K562 (cell line): ENCODE measurements around the gene SPIRE1. TPM values are rescaled to one million over a fixed set of nuclear protein-coding genes. Genes with fewer than 3 reads are reported as not detected.

Experiments used
- ADNP ChIP-seq: fragments of 200-800 bp; sonication (Bioruptor generic); IDR thresholded peaks from 2 replicates; pipeline ENCODE4 v1.6.1; 2016; ENCODE audit warnings: missing genetic modification characterization, missing compliant biosample characterization
- ARNT ChIP-seq, 2 experiments: fragments of 450-650 bp; IDR thresholded peaks; 2 replicates each; pipeline ENCODE4 v1.6.1; 2016; ENCODE audit warnings: mild to moderate bottlenecking in 1 of 2
- BCOR ChIP-seq: fragments of 450-650 bp; IDR thresholded peaks from 2 replicates; pipeline ENCODE4 v1.6.1; 2016
- FOS ChIP-seq: IDR thresholded peaks from 3 replicates; pipeline ENCODE4 v1.6.1; 2011; ENCODE audit not compliant: insufficient read length; ENCODE audit errors: extremely low read depth
- GABPA ChIP-seq: fragments of 200-800 bp; sonication (Bioruptor generic); conservative IDR thresholded peaks from 2 replicates; pipeline ENCODE4 v1.6.1; 2016; ENCODE audit warnings: low read depth, missing genetic modification characterization, missing compliant biosample characterization
- GTF2E2 ChIP-seq: fragments of 200-800 bp; sonication (Bioruptor generic); IDR thresholded peaks from 2 replicates; pipeline ENCODE4 v1.6.1; 2016; ENCODE audit warnings: missing genetic modification characterization, missing compliant biosample characterization
- HDGF ChIP-seq: fragments of 450-650 bp; IDR thresholded peaks from 2 replicates; pipeline ENCODE4 v1.6.1; 2016
- KDM2B ChIP-seq: fragments of 250-450 bp; sonication (Bioruptor Pico); IDR thresholded peaks from 2 replicates; pipeline ENCODE4 v1.8.0; 2021; ENCODE audit warnings: mild to moderate bottlenecking, moderate library complexity
- KLF10 ChIP-seq: fragments of 250-450 bp; sonication (Bioruptor Pico); IDR thresholded peaks from 2 replicates; pipeline ENCODE4 v1.6.1; 2021; ENCODE audit warnings: matching md5 sums
- KLF6 ChIP-seq: fragments of 250-450 bp; sonication (Bioruptor Pico); IDR thresholded peaks from 2 replicates; pipeline ENCODE4 v1.4.0; 2020; ENCODE audit warnings: mild to moderate bottlenecking, moderate library complexity, borderline replicate concordance
- NFXL1 ChIP-seq: fragments of 450-650 bp; formaldehyde crosslinking; IDR thresholded peaks from 2 replicates; pipeline ENCODE4 v1.4.0; 2021; ENCODE audit warnings: mild to moderate bottlenecking
- RCOR1 ChIP-seq, 2 experiments: IDR thresholded peaks; 2 replicates each; pipeline ENCODE4 v1.6.1; 2012; ENCODE audit warnings: low read depth in 2 of 2, low read length in 2 of 2, borderline replicate concordance in 1 of 2, improper control_type of control experiment in 1 of 2
- SRSF7 ChIP-seq: fragments of 200-400 bp; formaldehyde crosslinking; optimal IDR thresholded peaks from 2 replicates; pipeline ENCODE3; 2017; ENCODE audit warnings: mild to moderate bottlenecking, low read depth, low read length
- TCF3 ChIP-seq: sonication (generic); formaldehyde crosslinking; IDR thresholded peaks from 2 replicates; pipeline ENCODE4 v1.4.0; 2020; ENCODE audit warnings: mild to moderate bottlenecking, missing genetic modification reagents
- TEAD4 ChIP-seq, 2 experiments: sonication (generic) in 1 of 2; formaldehyde crosslinking in 1 of 2; IDR thresholded peaks; 2 replicates each; pipeline versions ENCODE4 v1.6.1 to v1.8.0; 2012 to 2022; ENCODE audit warnings: borderline replicate concordance in 1 of 2, inconsistent platforms in 1 of 2, low read length in 1 of 2, mild to moderate bottlenecking in 1 of 2, missing genetic modification reagents in 1 of 2
- TRIM28 ChIP-seq: fragments of 450-650 bp; IDR thresholded peaks from 2 replicates; pipeline ENCODE4 v1.6.1; 2017
- TSC22D4 ChIP-seq: fragments of 450-650 bp; IDR thresholded peaks from 2 replicates; pipeline ENCODE4 v1.6.1; 2016; ENCODE audit warnings: missing genetic modification characterization, missing biosample characterization, control low read depth
- U2AF2 ChIP-seq: fragments of 200-400 bp; formaldehyde crosslinking; optimal IDR thresholded peaks from 2 replicates; pipeline ENCODE3; 2017; ENCODE audit warnings: low read depth, mild to moderate bottlenecking, low read length
- ZNF584 ChIP-seq: fragments of 200-800 bp; sonication (Bioruptor generic); IDR thresholded peaks from 2 replicates; pipeline ENCODE4 v1.6.1; 2016; ENCODE audit warnings: low read depth, mild to moderate bottlenecking, missing genetic modification characterization, missing compliant biosample characterization
- polyA plus RNA-seq, 8 experiments: library from polyadenylated mRNA; depleted of rRNA in 4 of 8; stranded (reverse) in 5 of 8; unstranded in 3 of 8; fragments of >200 nt; fragmentation: Nextera tagmentation in 2 of 8; fragmentation: Illumina TruSeq in 1 of 8; extraction: Ambion mirVana in 2 of 8; extraction: Trizol in 1 of 8; gene quantifications; 2 replicates each; pipeline versions ENCODE4 v1.2.1 to v1.2.3, GENCODE V29; 2011 to 2014; ENCODE audit warnings: inconsistent platforms in 1 of 8, missing spikeins in 1 of 8
- total RNA-seq, 7 experiments: library from RNA; depleted of rRNA in 6 of 7; stranded (reverse); fragments of >200 nt in 6 of 7; fragmentation: Illumina TruSeq in 2 of 7; extraction: Trizol in 2 of 7; gene quantifications; 2 replicates each; pipeline versions ENCODE4 v1.2.1 to v1.2.3, GENCODE V29; 2011 to 2021; ENCODE audit warnings: low replicate concordance in 1 of 7
- TF ChIP-seq, protein P1 (sequence below): fragments of 250-450 bp; sonication (Bioruptor Pico); IDR thresholded peaks from 2 replicates; pipeline ENCODE4 v1.5.0; 2021
- TF ChIP-seq, protein P2 (sequence below): sonication (generic); formaldehyde crosslinking; IDR thresholded peaks from 2 replicates; pipeline ENCODE4 v1.8.0; 2022; ENCODE audit warnings: mild to moderate bottlenecking, missing genetic modification reagents
- TF ChIP-seq, protein P3 (sequence below): IDR thresholded peaks from 2 replicates; pipeline ENCODE4 v1.6.1; 2016; ENCODE audit warnings: missing genetic modification characterization, missing compliant biosample characterization
- TF ChIP-seq, protein P4 (sequence below): fragments of 450-650 bp; IDR thresholded peaks from 2 replicates; pipeline ENCODE4 v1.6.1; 2016; ENCODE audit warnings: borderline replicate concordance

The SPIRE1 gene
- total and polyA plus RNA-seq, 9 of the 15 experiments (the other 6 are each of a cell fraction or from before 2014, with no cell fraction given), result 2.9 to 14.0 (median 10.2) TPM

DNA sequence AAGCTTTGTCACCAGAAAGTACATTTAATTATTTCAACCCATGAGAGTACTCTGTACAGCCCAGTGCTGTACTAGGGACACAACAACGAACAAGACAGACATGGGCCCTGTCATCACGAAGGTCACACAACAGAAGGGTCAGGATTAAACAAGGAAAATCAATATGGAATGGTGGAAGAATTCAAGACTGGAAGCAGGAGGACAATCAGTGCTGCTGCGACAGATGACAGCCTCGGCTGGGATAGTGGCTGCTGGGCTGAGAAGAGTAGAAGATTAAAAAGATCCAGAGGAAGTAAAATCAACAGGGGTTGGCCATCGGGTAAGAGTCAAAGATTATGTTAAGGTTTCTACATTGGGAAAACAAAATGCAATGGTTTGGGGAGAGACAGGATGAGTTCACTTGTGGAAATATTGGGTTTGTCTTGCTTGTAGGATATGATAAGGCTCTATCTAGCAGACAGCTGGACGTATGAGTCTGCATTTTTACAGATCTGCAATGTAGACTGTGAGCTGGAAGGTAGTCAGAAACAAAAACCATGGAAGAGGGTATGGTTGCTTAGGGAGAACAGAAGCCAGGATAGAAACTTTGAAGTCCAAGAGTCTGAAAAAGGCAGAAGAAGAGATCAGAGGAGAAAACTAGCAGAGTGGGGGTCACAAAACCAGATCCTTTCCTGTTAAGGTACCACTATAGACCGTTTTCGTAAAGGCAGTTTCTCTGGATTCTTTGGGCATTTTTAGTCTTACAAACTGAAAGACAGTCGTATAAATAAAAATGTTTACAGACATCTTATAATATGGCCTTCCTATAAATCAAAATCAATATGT lies 166.1 kb downstream of the SPIRE1 start (continued):
- peak in 1 of 2 experiments; percentile 96; a peak in 2 of 4 replicates for TF ChIP-seq ARNT (IDR thresholded peaks at IDR 0.05)
- TF ChIP-seq RCOR1 (IDR thresholded peaks at IDR 0.05; ENCODE audit: borderline replicate concordance in 1 of 2, low read depth in 2 of 2, low read length in 2 of 2), result peak in 1 of 2 experiments; percentile 86; a peak in 1 of 4 replicates
- no peak for TF ChIP-seq TSC22D4 (tag)
- no peak for TF ChIP-seq BCOR
- TF ChIP-seq, protein P1, sequence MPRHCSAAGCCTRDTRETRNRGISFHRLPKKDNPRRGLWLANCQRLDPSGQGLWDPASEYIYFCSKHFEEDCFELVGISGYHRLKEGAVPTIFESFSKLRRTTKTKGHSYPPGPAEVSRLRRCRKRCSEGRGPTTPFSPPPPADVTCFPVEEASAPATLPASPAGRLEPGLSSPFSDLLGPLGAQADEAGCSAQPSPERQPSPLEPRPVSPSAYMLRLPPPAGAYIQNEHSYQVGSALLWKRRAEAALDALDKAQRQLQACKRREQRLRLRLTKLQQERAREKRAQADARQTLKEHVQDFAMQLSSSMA (CRISPR knock-in tag), result no peak
- TF ChIP-seq ZNF584 (CRISPR knock-in tag), result 0 out of 2 replicates have a peak, but pooled peaks have one; percentile 63
- TF ChIP-seq, protein P2, sequence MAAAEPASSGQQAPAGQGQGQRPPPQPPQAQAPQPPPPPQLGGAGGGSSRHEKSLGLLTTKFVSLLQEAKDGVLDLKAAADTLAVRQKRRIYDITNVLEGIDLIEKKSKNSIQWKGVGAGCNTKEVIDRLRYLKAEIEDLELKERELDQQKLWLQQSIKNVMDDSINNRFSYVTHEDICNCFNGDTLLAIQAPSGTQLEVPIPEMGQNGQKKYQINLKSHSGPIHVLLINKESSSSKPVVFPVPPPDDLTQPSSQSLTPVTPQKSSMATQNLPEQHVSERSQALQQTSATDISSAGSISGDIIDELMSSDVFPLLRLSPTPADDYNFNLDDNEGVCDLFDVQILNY (CRISPR knock-in tag), result no peak
- peak; percentile 26; the same call in 1 of the 2 replicates for TF ChIP-seq KLF6 (CRISPR knock-in tag)
- TF ChIP-seq HDGF, result no peak
- TF ChIP-seq, protein P3, sequence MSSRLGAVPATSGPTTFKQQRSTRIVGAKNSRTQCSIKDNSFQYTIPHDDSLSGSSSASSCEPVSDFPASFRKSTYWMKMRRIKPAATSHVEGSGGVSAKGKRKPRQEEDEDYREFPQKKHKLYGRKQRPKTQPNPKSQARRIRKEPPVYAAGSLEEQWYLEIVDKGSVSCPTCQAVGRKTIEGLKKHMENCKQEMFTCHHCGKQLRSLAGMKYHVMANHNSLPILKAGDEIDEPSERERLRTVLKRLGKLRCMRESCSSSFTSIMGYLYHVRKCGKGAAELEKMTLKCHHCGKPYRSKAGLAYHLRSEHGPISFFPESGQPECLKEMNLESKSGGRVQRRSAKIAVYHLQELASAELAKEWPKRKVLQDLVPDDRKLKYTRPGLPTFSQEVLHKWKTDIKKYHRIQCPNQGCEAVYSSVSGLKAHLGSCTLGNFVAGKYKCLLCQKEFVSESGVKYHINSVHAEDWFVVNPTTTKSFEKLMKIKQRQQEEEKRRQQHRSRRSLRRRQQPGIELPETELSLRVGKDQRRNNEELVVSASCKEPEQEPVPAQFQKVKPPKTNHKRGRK, result no peak
- no peak for TF ChIP-seq SRSF7
- no peak for TF ChIP-seq ADNP
- no peak for TF ChIP-seq FOS
- TF ChIP-seq KDM2B, result no peak
- TF ChIP-seq TCF3 (CRISPR knock-in tag), result peak; percentile 92
- 0 out of 2 replicates have a peak, but pooled peaks have one; percentile 28 for TF ChIP-seq TRIM28
- TF ChIP-seq GTF2E2 (tag), result no peak
- no peak for TF ChIP-seq KLF10 (CRISPR knock-in tag)
- TF ChIP-seq TEAD4 (IDR thresholded peaks at IDR 0.05; ENCODE audit: low read length), result peak; percentile 88
- no peak for TF ChIP-seq TEAD4 (CRISPR knock-in tag; IDR thresholded peaks at IDR 0.05; ENCODE audit: borderline replicate concordance)
- no peak; the same call in none of the 2 replicates for TF ChIP-seq GABPA (tag)
- TF ChIP-seq NFXL1, result 0 out of 2 replicates have a peak, but pooled peaks have one; percentile 21
- TF ChIP-seq, protein P4, sequence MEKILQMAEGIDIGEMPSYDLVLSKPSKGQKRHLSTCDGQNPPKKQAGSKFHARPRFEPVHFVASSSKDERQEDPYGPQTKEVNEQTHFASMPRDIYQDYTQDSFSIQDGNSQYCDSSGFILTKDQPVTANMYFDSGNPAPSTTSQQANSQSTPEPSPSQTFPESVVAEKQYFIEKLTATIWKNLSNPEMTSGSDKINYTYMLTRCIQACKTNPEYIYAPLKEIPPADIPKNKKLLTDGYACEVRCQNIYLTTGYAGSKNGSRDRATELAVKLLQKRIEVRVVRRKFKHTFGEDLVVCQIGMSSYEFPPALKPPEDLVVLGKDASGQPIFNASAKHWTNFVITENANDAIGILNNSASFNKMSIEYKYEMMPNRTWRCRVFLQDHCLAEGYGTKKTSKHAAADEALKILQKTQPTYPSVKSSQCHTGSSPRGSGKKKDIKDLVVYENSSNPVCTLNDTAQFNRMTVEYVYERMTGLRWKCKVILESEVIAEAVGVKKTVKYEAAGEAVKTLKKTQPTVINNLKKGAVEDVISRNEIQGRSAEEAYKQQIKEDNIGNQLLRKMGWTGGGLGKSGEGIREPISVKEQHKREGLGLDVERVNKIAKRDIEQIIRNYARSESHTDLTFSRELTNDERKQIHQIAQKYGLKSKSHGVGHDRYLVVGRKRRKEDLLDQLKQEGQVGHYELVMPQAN, result no peak
- TF ChIP-seq U2AF2, result no peak
